ENCODE results near the gene LEFTY1. TPM values are rescaled to one million over a fixed set of nuclear protein-coding genes. Genes with fewer than 3 reads are reported as not detected.
A peak's percentile ranks its signal among the peaks of the same experiment; 100 is the strongest.

Gene LEFTY1
- total and polyA plus RNA-seq, 9 of the 15 experiments (the other 6 are each of a cell fraction or from before 2014, with no cell fraction given): 0.07 to 0.24 (median 0.17) TPM; not detected in 5

- TF ChIP-seq ZNF175 (CRISPR knock-in tag; IDR thresholded peaks at IDR 0.05; ENCODE audit: low read depth) (no peak), EZH2 (IDR thresholded peaks at IDR 0.05; ENCODE audit: borderline replicate concordance, low read depth, low read length) (no peak), NFIX (CRISPR knock-in tag; IDR thresholded peaks at IDR 0.05; ENCODE audit: low read depth) (no peak), SPI1 (IDR thresholded peaks at IDR 0.05; ENCODE audit: borderline replicate concordance, low read depth, low read length) (no peak), FUS (optimal IDR thresholded peaks at IDR 0.05; ENCODE audit: low read depth, low read length) (no peak), ZNF644 (tag; IDR thresholded peaks at IDR 0.05; ENCODE audit: low read depth) (no peak), SRF (CRISPR knock-in tag; IDR thresholded peaks at IDR 0.05) (no peak), JUN (IDR thresholded peaks at IDR 0.05; ENCODE audit: borderline replicate concordance, low read depth, low read length) (no peak), JUN (CRISPR knock-in tag; IDR thresholded peaks at IDR 0.05; ENCODE audit: borderline replicate concordance) (no peak), ARID3A (IDR thresholded peaks at IDR 0.05; ENCODE audit: borderline replicate concordance, low read depth, low read length) (no peak), TARDBP (IDR thresholded peaks at IDR 0.05) (no peak), HNRNPK (IDR thresholded peaks at IDR 0.05; ENCODE audit: low read depth, low read length, poor library complexity, severe bottlenecking) (no peak), NFE2L1 (tag; IDR thresholded peaks at IDR 0.05; ENCODE audit: borderline replicate concordance, low read depth) (no peak), KDM5B (IDR thresholded peaks at IDR 0.05; ENCODE audit: insufficient replicate concordance, low read depth, low read length) (no peak), ZNF766 (CRISPR knock-in tag; conservative IDR thresholded peaks at IDR 0.05) (no peak), FOXM1 (IDR thresholded peaks at IDR 0.05; ENCODE audit: low read depth) (no peak), FOXM1 (CRISPR knock-in tag; IDR thresholded peaks at IDR 0.05; ENCODE audit: low read depth) (no peak), ETV1 (tag; conservative IDR thresholded peaks at IDR 0.05; ENCODE audit: low read depth) (no peak), SMARCA4 (IDR thresholded peaks at IDR 0.05) (no peak), FOS (IDR thresholded peaks at IDR 0.05; ENCODE audit: extremely low read depth, insufficient read length) (no peak), CBX2 (IDR thresholded peaks at IDR 0.05; ENCODE audit: insufficient read depth, low read length, poor library complexity, severe bottlenecking) (no peak), NFYB (IDR thresholded peaks at IDR 0.05; ENCODE audit: extremely low read depth, insufficient read length) (no peak), SAP30 (IDR thresholded peaks at IDR 0.05; ENCODE audit: borderline replicate concordance, insufficient read depth, low read depth, low read length, poor library complexity, severe bottlenecking) (no peak), STAG1 (CRISPR knock-in tag; IDR thresholded peaks at IDR 0.05; ENCODE audit: borderline replicate concordance) (no peak), RBFOX2 (IDR thresholded peaks at IDR 0.05; ENCODE audit: low read depth, low read length) (0 out of 2 replicates have a peak, but pooled peaks have one; percentile 15), MCM3 (IDR thresholded peaks at IDR 0.05) (no peak)
- TF ChIP-seq, protein P1, sequence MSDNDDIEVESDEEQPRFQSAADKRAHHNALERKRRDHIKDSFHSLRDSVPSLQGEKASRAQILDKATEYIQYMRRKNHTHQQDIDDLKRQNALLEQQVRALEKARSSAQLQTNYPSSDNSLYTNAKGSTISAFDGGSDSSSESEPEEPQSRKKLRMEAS (CRISPR knock-in tag; IDR thresholded peaks at IDR 0.05): no peak
- TF ChIP-seq, protein P2, sequence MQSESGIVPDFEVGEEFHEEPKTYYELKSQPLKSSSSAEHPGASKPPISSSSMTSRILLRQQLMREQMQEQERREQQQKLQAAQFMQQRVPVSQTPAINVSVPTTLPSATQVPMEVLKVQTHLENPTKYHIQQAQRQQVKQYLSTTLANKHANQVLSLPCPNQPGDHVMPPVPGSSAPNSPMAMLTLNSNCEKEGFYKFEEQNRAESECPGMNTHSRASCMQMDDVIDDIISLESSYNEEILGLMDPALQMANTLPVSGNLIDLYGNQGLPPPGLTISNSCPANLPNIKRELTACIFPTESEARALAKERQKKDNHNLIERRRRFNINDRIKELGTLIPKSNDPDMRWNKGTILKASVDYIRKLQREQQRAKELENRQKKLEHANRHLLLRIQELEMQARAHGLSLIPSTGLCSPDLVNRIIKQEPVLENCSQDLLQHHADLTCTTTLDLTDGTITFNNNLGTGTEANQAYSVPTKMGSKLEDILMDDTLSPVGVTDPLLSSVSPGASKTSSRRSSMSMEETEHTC (IDR thresholded peaks at IDR 0.05): no peak
Observed at GRCh38 chr1:225877580-225877979, 11.4 kb downstream of the LEFTY1 start (continued).

Measured in K562 (cell line).